Lower leg skin (tissue), 4 donors: ENCODE results near the gene GPR39. TPM values are rescaled to one million over a fixed set of nuclear protein-coding genes. Genes with fewer than 3 reads are reported as not detected.

Experiments used
- DNase-seq, 2 donors: peaks; one replicate each; pipeline ENCODE4 v3.0.0-alpha.2; 2019; ENCODE audit warnings: low spot score in 2 of 2
- H3K4me3 ChIP-seq: fragments of 200-600 bp; sonication (generic); 2 replicates; pipeline ENCODE4 v1.5.1; 2017; ENCODE audit warnings: mild to moderate bottlenecking, low read depth; ENCODE audit not compliant: poor library complexity, severe bottlenecking
- POLR2A ChIP-seq, 2 donors: fragments of 450-650 bp; IDR thresholded peaks; one replicate each; pipeline ENCODE4 v1.6.1; 2016 to 2017; ENCODE audit warnings: antibody characterized with exemption in 2 of 2, mild to moderate bottlenecking in 1 of 2, moderate library complexity in 1 of 2
- WGBS, 2 donors: methylation state at CpG; one replicate each; pipeline ENCODE4 v1.1.5; 2018; 5-methylcytosine and 5-hydroxymethylcytosine counted together
- intact Hi-C: fragments of 100-400 bp; cut with DNase I; formaldehyde crosslinking; loops from one replicate; pipeline ENCODE4 v1.15.0; 2023; ENCODE audit warnings: low total_unique reads
- total RNA-seq, 4 donors: library from RNA; depleted of rRNA; stranded (reverse); fragments of >200 nt; gene quantifications; one replicate each; pipeline ENCODE4 v1.1.0, GENCODE V29; 2016
- TF ChIP-seq, protein P1 (sequence below), 3 donors: fragments of 450-650 bp; IDR thresholded peaks; one replicate each; pipeline ENCODE4 v1.5.1; 2016; ENCODE audit warnings: antibody characterized with exemption in 3 of 3, mild to moderate bottlenecking in 3 of 3, moderate library complexity in 2 of 3

Gene GPR39
- total RNA-seq, 4 donors from 2014 or later: 0.30 to 2.8 (median 2.0) TPM

DNA sequence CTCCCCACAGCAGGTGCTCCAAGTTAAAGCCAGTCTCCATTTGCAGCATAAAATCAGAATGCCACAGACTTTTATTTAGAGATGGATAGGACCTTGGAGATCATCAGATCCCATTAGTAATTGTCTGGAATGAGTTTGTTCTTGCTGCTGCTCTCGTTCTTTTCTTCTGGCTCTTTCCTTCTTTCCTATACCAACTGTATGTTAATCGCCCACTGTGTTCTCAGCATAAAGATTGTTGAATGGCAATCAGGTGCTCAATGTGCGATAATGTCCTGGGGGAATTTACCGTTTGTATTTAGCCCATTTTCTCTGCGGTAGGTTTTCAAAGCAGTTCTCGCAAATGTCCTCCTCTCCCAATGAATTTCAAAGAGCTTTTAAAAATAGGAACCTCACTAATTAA lies 3.3 kb downstream of the GPR39 start:
- DNase-seq: no peak
- WGBS, 2 donors: 74 to 89% methylated on average over 6 of the region's 6 CpGs
- no peak overlapping the region for H3K4me3 ChIP-seq
- TF ChIP-seq, protein P1, sequence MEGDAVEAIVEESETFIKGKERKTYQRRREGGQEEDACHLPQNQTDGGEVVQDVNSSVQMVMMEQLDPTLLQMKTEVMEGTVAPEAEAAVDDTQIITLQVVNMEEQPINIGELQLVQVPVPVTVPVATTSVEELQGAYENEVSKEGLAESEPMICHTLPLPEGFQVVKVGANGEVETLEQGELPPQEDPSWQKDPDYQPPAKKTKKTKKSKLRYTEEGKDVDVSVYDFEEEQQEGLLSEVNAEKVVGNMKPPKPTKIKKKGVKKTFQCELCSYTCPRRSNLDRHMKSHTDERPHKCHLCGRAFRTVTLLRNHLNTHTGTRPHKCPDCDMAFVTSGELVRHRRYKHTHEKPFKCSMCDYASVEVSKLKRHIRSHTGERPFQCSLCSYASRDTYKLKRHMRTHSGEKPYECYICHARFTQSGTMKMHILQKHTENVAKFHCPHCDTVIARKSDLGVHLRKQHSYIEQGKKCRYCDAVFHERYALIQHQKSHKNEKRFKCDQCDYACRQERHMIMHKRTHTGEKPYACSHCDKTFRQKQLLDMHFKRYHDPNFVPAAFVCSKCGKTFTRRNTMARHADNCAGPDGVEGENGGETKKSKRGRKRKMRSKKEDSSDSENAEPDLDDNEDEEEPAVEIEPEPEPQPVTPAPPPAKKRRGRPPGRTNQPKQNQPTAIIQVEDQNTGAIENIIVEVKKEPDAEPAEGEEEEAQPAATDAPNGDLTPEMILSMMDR (IDR thresholded peaks at IDR 0.05): no peak
- TF ChIP-seq POLR2A (IDR thresholded peaks at IDR 0.05): no peak
- intact Hi-C loops: no loop called here

DNA sequence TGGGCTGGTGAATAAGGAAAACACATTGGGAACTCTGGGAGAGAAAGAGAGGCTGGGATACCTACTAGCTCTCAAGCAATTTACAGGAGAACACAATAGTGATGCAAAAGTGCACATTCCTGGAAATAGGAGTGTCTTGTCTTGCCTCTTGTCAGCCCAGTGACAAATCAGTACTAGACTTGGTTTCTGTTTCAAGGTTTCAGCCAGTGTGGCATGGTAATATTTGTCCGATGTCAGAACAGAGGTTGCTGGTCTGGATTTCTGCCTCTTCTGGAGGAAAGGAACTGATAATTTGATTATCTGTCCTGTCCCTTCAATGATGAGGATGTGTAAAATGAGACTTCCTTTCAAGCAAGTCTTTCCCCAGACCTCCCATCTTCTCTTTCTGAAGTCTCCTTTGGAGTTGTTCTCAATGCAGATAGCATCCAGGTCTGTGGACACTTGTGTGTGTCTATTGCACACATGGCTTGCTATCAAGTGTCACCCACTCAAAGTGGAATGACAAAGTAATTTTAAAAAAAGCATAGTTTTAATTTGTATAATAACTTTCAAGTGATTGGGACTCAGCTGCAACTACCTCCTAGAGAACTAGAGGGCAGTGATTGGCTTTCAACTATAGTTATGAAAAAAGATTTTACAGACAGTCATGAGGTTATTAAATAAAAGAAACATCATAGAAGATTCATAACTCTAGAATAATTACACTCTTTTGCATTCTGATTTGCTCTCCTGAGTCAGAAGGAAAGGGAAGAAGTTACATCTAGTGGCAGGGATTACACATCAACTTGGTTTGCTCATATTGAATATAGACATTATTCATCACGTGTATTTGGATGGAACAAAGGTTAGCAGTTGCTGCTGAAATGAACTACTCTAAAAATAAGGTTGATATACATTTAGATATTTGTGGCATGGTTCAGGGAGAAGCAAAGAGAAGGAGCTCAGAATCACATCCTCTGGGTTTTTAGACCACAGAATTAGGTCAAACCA lies 4.5 kb downstream of the GPR39 start:
- DNase-seq: no peak
- TF ChIP-seq POLR2A (IDR thresholded peaks at IDR 0.05): no peak
- TF ChIP-seq, protein P1 (IDR thresholded peaks at IDR 0.05): no peak
- H3K4me3 ChIP-seq: no peak overlapping the region
- intact Hi-C loops: no loop called here
- 78 to 80% methylated on average over 2 of the region's 2 CpGs for WGBS, 2 donors

DNA sequence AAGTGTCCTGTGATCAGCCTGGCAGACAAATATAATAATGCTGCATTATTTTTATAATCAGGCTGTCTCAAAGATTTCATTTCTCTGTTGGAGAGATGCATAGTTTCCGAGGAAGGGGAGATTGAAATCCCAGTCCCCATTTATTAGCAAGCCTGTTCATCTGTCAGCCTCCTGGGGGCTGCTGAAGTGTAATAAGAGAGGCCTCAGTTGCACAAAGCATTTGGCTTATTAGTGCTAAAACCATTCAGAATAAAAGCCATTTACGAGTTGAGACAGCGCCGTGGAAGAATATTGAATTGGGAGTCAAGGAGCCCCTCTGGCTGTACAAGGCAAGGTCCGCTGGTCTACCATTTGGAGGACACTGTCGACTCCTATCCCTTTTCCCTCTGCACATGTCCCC lies 6.1 kb downstream of the GPR39 start:
- no peak overlapping the region for H3K4me3 ChIP-seq
- TF ChIP-seq, protein P1 (IDR thresholded peaks at IDR 0.05): no peak
- no peak for TF ChIP-seq POLR2A (IDR thresholded peaks at IDR 0.05)
- no peak for DNase-seq
- intact Hi-C loops: no loop called here
- WGBS, 2 donors: 93 to 96% methylated on average over 6 of the region's 6 CpGs

DNA sequence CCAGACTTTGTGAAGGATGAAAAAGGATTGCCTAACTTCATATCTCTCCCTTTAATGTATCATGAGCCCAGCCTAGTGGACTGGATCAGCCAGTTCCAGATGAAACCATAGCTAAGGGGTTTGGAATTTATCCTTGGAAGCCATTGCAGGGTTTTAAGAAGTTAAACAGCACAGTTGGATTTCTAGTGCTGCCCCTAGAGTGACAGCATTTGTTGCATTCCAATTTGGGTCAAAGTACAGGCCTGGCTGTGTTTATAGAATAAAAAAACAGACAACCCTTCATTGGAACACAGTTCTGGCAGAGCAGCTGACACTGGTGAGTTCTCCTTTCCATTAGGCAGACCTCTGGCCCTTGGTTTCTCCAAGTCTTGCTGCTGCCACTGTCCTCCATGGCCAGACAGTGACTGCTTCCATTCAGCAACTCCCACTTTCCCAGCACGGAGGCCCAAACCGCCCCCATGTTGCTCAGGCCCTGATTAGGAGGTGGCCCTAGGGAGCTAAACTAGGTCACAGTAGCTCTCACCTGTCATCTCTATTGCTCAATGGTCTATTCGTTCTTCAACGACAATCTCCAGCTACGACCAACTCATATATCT lies 8.0 kb downstream of the GPR39 start:
- intact Hi-C loops: no loop called here
- no peak for DNase-seq
- 80 to 83% methylated on average over 5 of the region's 5 CpGs for WGBS, 2 donors
- TF ChIP-seq, protein P1 (IDR thresholded peaks at IDR 0.05): no peak
- TF ChIP-seq POLR2A (IDR thresholded peaks at IDR 0.05): no peak
- H3K4me3 ChIP-seq: no peak overlapping the region

DNA sequence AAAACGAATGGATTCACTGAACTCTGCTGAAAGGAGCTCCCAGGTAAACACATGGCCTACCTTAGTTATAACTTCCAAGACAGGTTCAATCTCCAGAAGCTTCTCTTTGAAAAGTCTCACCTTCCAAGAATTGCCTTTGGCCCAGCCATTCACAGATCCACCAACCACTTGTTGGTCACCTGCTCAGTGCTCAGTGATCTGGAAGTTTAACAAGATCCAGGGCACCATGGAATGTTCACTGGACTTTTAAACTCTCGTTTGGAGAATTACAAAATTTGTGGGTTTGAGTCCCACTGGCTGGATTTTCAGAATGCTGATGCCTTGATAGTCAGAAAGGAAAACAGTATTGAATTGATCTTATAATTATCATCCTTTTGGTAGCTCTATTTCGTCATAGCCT lies 9.4 kb downstream of the GPR39 start:
- DNase-seq: no peak
- no peak overlapping the region for H3K4me3 ChIP-seq
- WGBS, 2 donors: 57 to 70% methylated on average over 3 of the region's 3 CpGs
- TF ChIP-seq, protein P1 (IDR thresholded peaks at IDR 0.05): no peak
- TF ChIP-seq POLR2A (IDR thresholded peaks at IDR 0.05): no peak
- intact Hi-C loops: no loop called here
